ENCODE measurements around the gene MAGI1.

GRCh38 chr3:65551945-65552344 is 486.8 kb downstream of the MAGI1 start:
- TF ChIP-seq, protein P1, sequence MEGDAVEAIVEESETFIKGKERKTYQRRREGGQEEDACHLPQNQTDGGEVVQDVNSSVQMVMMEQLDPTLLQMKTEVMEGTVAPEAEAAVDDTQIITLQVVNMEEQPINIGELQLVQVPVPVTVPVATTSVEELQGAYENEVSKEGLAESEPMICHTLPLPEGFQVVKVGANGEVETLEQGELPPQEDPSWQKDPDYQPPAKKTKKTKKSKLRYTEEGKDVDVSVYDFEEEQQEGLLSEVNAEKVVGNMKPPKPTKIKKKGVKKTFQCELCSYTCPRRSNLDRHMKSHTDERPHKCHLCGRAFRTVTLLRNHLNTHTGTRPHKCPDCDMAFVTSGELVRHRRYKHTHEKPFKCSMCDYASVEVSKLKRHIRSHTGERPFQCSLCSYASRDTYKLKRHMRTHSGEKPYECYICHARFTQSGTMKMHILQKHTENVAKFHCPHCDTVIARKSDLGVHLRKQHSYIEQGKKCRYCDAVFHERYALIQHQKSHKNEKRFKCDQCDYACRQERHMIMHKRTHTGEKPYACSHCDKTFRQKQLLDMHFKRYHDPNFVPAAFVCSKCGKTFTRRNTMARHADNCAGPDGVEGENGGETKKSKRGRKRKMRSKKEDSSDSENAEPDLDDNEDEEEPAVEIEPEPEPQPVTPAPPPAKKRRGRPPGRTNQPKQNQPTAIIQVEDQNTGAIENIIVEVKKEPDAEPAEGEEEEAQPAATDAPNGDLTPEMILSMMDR (IDR thresholded peaks at IDR 0.05) = no peak
- TF ChIP-seq POLR2A (IDR thresholded peaks at IDR 0.05) = no peak
